HepG2 (cell line): ENCODE measurements around the gene CBFA2T2. TPM values are rescaled to one million over a fixed set of nuclear protein-coding genes. Genes with fewer than 3 reads are reported as not detected.

Experiments
- BHLHE40 ChIP-seq: IDR thresholded peaks from 2 replicates; pipeline ENCODE4 v1.6.1; 2011; ENCODE audit warnings: low read length, improper control_type of control experiment
- CBFB ChIP-seq: sonication (generic); formaldehyde crosslinking; IDR thresholded peaks from 2 replicates; pipeline ENCODE4 v1.4.0; 2020; ENCODE audit warnings: missing genetic modification reagents
- FOXA3 ChIP-seq: IDR thresholded peaks from 2 replicates; pipeline ENCODE4 v1.6.1; 2016; ENCODE audit warnings: missing genetic modification reagents, missing compliant biosample characterization
- GABPB1 ChIP-seq: IDR thresholded peaks from 2 replicates; pipeline ENCODE4 v1.6.1; 2016; ENCODE audit warnings: mild to moderate bottlenecking, missing genetic modification reagents, moderate library complexity, missing compliant biosample characterization
- IRF2 ChIP-seq: IDR thresholded peaks from 2 replicates; pipeline ENCODE4 v1.6.1; 2018; ENCODE audit warnings: missing genetic modification reagents, missing compliant biosample characterization
- KLF12 ChIP-seq: sonication (generic); formaldehyde crosslinking; IDR thresholded peaks from 2 replicates; pipeline ENCODE4 v1.4.0; 2020; ENCODE audit warnings: missing genetic modification reagents, borderline replicate concordance
- KLF6 ChIP-seq: IDR thresholded peaks from 2 replicates; pipeline ENCODE4 v1.8.0; 2016; ENCODE audit warnings: missing biosample characterization, missing genetic modification reagents
- MIER3 ChIP-seq: IDR thresholded peaks from 2 replicates; pipeline ENCODE4 v1.6.1; 2016; ENCODE audit warnings: missing compliant biosample characterization, borderline replicate concordance
- NFKB2 ChIP-seq: sonication (generic); formaldehyde crosslinking; IDR thresholded peaks from 2 replicates; pipeline ENCODE4 v1.4.0; 2020; ENCODE audit warnings: missing genetic modification reagents, borderline replicate concordance
- PITX1 ChIP-seq: sonication (generic); formaldehyde crosslinking; IDR thresholded peaks from 2 replicates; pipeline ENCODE4 v1.5.1; 2020; ENCODE audit warnings: mild to moderate bottlenecking, missing genetic modification reagents
- RXRB ChIP-seq: IDR thresholded peaks from 2 replicates; pipeline ENCODE4 v1.6.1; 2016; ENCODE audit warnings: borderline replicate concordance, missing genetic modification reagents, missing compliant biosample characterization
- SP5 ChIP-seq: IDR thresholded peaks from 2 replicates; pipeline ENCODE4 v1.6.1; 2016; ENCODE audit warnings: low read depth, borderline replicate concordance
- YEATS4 ChIP-seq: sonication (generic); formaldehyde crosslinking; IDR thresholded peaks from 2 replicates; pipeline ENCODE4 v1.4.0; 2020; ENCODE audit warnings: missing genetic modification reagents, borderline replicate concordance
- ZFP37 ChIP-seq: sonication (generic); formaldehyde crosslinking; IDR thresholded peaks from 2 replicates; pipeline ENCODE4 v1.4.0; 2020; ENCODE audit warnings: missing genetic modification reagents, borderline replicate concordance
- ZNF441 ChIP-seq: sonication (generic); formaldehyde crosslinking; IDR thresholded peaks from 2 replicates; pipeline ENCODE4 v1.7.0; 2021; ENCODE audit warnings: missing genetic modification reagents, borderline replicate concordance
- ZNF598 ChIP-seq: sonication (generic); formaldehyde crosslinking; IDR thresholded peaks from 2 replicates; pipeline ENCODE4 v1.5.1; 2020; ENCODE audit warnings: mild to moderate bottlenecking, missing genetic modification reagents, borderline replicate concordance
- ZNF773 ChIP-seq: sonication (generic); formaldehyde crosslinking; IDR thresholded peaks from 2 replicates; pipeline ENCODE4 v1.4.0; 2020; ENCODE audit warnings: missing genetic modification reagents, borderline replicate concordance
- polyA plus RNA-seq, 8 experiments: library from polyadenylated mRNA; depleted of rRNA in 3 of 8; stranded (reverse) in 7 of 8; unstranded in 1 of 8; fragments of >200 nt; fragmentation: Illumina TruSeq in 4 of 8; extraction: Trizol in 4 of 8; gene quantifications; 2 replicates each; pipeline versions ENCODE4 v1.2.1 to v1.2.3, GENCODE V29; 2011 to 2016; ENCODE audit warnings: low read depth in 4 of 8, missing spikeins in 1 of 8, mixed read lengths in 1 of 8; ENCODE audit not compliant: insufficient read depth in 1 of 8
- total RNA-seq, 5 experiments: library from RNA; depleted of rRNA; stranded (reverse); fragments of >200 nt; fragmentation: Illumina TruSeq; extraction: Trizol; gene quantifications; 2 replicates each; pipeline ENCODE4 v1.2.3, GENCODE V29; 2016; ENCODE audit warnings: low read depth in 1 of 5
- TF ChIP-seq, protein P1 (sequence below): sonication (generic); formaldehyde crosslinking; IDR thresholded peaks from 2 replicates; pipeline ENCODE4 v1.4.0; 2020; ENCODE audit warnings: missing genetic modification reagents, low read depth, mild to moderate bottlenecking, borderline replicate concordance
- TF ChIP-seq, protein P2 (sequence below): IDR thresholded peaks from 2 replicates; pipeline ENCODE4 v1.6.1; 2016
- TF ChIP-seq, protein P3 (sequence below): sonication (generic); formaldehyde crosslinking; IDR thresholded peaks from 2 replicates; pipeline ENCODE4 v1.5.0; 2020; ENCODE audit warnings: missing genetic modification reagents
- TF ChIP-seq, protein P4 (sequence below): sonication (generic); formaldehyde crosslinking; IDR thresholded peaks from 2 replicates; pipeline ENCODE4 v1.5.0; 2020; ENCODE audit warnings: mild to moderate bottlenecking, missing genetic modification reagents, moderate library complexity
- TF ChIP-seq, protein P5 (sequence below): sonication (generic); formaldehyde crosslinking; IDR thresholded peaks from 2 replicates; pipeline ENCODE4 v1.4.0; 2020; ENCODE audit warnings: missing genetic modification reagents

Gene CBFA2T2
- total and polyA plus RNA-seq, 2 of the 13 experiments (the other 11 are each of a cell fraction or from before 2014, with no cell fraction given): 6.3 to 21.2 TPM

DNA sequence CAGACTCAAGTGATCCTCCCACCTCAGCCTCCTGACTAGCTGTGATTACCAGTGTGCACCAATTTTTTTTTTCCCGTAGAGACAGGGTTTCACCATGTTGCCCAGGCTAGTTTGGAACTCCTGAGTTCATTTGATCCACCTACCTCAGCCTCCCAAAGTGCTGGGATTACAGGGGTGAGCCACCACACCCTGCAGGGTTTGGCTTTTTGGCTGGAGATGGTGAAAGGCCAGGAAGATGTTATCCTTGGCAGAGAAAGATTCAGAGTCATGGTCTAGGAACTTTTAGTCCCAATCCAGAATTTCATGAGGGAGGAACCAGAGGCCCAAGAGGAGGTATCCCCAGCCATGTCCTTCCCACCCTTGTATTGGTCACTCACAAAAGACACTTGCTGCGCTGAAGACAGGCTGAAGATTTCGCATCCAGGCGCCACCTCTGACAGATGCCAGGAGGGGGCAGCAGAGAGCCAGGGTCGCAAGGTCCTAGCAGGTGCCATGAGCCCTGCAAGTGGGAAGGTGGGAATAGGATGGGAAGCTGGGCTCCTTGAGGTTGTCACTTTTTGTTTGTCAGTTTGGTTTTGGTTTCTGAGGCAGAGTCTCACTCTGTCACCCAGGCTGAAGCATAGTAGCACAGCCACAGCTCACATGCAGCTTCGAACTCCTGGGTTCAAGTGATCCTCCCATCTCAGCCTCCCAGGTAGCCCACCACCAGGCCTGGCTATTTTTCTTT lies 32.8 kb upstream of the CBFA2T2 start (continued):
- TF ChIP-seq ZFP37 (CRISPR knock-in tag) (peak; percentile 67; the same call in 1 of the 2 replicates), KLF6 (CRISPR knock-in tag) (0 out of 2 replicates have a peak, but pooled peaks have one; percentile 48), FOXA3 (CRISPR knock-in tag) (peak; percentile 57), ZNF773 (CRISPR knock-in tag) (0 out of 2 replicates have a peak, but pooled peaks have one; percentile 12), SP5 (0 out of 2 replicates have a peak, but pooled peaks have one; percentile 35), ZNF598 (CRISPR knock-in tag) (peak; percentile 66; the same call in 1 of the 2 replicates), MIER3 (CRISPR knock-in tag) (peak; percentile 79), BHLHE40 (peak; percentile 72; the same call in 1 of the 2 replicates), YEATS4 (CRISPR knock-in tag) (0 out of 2 replicates have a peak, but pooled peaks have one; percentile 25), PITX1 (CRISPR knock-in tag) (peak; percentile 15; the same call in 1 of the 2 replicates), NFKB2 (CRISPR knock-in tag) (peak; percentile 84; the same call in 1 of the 2 replicates), GABPB1 (CRISPR knock-in tag) (peak; percentile 53; the same call in 1 of the 2 replicates), KLF12 (CRISPR knock-in tag) (0 out of 2 replicates have a peak, but pooled peaks have one; percentile 42), IRF2 (CRISPR knock-in tag) (peak; percentile 91), ZNF441 (CRISPR knock-in tag) (peak; percentile 48; the same call in 1 of the 2 replicates), RXRB (CRISPR knock-in tag) (peak; percentile 72; the same call in 1 of the 2 replicates), CBFB (CRISPR knock-in tag) (0 out of 2 replicates have a peak, but pooled peaks have one; percentile 23)
- TF ChIP-seq, protein P1, sequence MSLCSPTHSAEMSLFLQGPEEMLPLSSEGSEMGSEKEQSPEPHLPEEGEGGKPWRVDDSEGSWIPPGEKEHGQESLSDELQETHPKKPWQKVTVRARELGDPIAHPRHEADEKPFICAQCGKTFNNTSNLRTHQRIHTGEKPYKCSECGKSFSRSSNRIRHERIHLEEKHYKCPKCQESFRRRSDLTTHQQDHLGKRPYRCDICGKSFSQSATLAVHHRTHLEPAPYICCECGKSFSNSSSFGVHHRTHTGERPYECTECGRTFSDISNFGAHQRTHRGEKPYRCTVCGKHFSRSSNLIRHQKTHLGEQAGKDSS (CRISPR knock-in tag): peak; percentile 84; the same call in 1 of the 2 replicates
- TF ChIP-seq, protein P2, sequence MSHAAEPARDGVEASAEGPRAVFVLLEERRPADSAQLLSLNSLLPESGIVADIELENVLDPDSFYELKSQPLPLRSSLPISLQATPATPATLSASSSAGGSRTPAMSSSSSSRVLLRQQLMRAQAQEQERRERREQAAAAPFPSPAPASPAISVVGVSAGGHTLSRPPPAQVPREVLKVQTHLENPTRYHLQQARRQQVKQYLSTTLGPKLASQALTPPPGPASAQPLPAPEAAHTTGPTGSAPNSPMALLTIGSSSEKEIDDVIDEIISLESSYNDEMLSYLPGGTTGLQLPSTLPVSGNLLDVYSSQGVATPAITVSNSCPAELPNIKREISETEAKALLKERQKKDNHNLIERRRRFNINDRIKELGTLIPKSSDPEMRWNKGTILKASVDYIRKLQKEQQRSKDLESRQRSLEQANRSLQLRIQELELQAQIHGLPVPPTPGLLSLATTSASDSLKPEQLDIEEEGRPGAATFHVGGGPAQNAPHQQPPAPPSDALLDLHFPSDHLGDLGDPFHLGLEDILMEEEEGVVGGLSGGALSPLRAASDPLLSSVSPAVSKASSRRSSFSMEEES (CRISPR knock-in tag): peak; percentile 46; the same call in 1 of the 2 replicates
- TF ChIP-seq, protein P3, sequence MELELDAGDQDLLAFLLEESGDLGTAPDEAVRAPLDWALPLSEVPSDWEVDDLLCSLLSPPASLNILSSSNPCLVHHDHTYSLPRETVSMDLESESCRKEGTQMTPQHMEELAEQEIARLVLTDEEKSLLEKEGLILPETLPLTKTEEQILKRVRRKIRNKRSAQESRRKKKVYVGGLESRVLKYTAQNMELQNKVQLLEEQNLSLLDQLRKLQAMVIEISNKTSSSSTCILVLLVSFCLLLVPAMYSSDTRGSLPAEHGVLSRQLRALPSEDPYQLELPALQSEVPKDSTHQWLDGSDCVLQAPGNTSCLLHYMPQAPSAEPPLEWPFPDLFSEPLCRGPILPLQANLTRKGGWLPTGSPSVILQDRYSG: 0 out of 2 replicates have a peak, but pooled peaks have one; percentile 35
- TF ChIP-seq, protein P4, sequence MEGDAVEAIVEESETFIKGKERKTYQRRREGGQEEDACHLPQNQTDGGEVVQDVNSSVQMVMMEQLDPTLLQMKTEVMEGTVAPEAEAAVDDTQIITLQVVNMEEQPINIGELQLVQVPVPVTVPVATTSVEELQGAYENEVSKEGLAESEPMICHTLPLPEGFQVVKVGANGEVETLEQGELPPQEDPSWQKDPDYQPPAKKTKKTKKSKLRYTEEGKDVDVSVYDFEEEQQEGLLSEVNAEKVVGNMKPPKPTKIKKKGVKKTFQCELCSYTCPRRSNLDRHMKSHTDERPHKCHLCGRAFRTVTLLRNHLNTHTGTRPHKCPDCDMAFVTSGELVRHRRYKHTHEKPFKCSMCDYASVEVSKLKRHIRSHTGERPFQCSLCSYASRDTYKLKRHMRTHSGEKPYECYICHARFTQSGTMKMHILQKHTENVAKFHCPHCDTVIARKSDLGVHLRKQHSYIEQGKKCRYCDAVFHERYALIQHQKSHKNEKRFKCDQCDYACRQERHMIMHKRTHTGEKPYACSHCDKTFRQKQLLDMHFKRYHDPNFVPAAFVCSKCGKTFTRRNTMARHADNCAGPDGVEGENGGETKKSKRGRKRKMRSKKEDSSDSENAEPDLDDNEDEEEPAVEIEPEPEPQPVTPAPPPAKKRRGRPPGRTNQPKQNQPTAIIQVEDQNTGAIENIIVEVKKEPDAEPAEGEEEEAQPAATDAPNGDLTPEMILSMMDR (CRISPR knock-in tag): peak; percentile 100
- TF ChIP-seq, protein P5, sequence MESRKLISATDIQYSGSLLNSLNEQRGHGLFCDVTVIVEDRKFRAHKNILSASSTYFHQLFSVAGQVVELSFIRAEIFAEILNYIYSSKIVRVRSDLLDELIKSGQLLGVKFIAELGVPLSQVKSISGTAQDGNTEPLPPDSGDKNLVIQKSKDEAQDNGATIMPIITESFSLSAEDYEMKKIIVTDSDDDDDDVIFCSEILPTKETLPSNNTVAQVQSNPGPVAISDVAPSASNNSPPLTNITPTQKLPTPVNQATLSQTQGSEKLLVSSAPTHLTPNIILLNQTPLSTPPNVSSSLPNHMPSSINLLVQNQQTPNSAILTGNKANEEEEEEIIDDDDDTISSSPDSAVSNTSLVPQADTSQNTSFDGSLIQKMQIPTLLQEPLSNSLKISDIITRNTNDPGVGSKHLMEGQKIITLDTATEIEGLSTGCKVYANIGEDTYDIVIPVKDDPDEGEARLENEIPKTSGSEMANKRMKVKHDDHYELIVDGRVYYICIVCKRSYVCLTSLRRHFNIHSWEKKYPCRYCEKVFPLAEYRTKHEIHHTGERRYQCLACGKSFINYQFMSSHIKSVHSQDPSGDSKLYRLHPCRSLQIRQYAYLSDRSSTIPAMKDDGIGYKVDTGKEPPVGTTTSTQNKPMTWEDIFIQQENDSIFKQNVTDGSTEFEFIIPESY (CRISPR knock-in tag): peak; percentile 84
